ENCODE measurements around the gene CNFN.

Gene CNFN

GRCh38 chr19:42400404-42400803, 10.3 kb upstream of the CNFN start:
- Histone ChIP-seq H3K9me3 (ENCODE audit: severe bottlenecking) (no peaks in the 10 kb centered on the region), H3K36me3 (ENCODE audit: low read depth) (no peaks in the 10 kb centered on the region; the same call in 1 of the 2 replicates), H3K27me3 (ENCODE audit: insufficient read depth, poor library complexity, severe bottlenecking) (no peaks in the 10 kb centered on the region), H3K4me1 (ENCODE audit: insufficient read depth, poor library complexity, severe bottlenecking) (peaks cover 4% of the 10 kb centered on the region), H3K27ac (ENCODE audit: poor library complexity, severe bottlenecking) (no peak overlapping the region), H3K4me3 (ENCODE audit: severe bottlenecking) (no peak overlapping the region)
- ATAC-seq (ENCODE audit: low read depth) (no peak), DNase-seq (ENCODE audit: low spot score) (no peak)
- no peak for TF ChIP-seq CTCF (IDR thresholded peaks at IDR 0.05; ENCODE audit: poor library complexity, severe bottlenecking)

GRCh38 chr19:42397263-42398166, 7.4 kb upstream of the CNFN start:
- peak overlapping the region; percentile 46 for H3K4me3 ChIP-seq (ENCODE audit: severe bottlenecking)
- H3K4me1 ChIP-seq (ENCODE audit: insufficient read depth, poor library complexity, severe bottlenecking): peaks cover 4% of the 10 kb centered on the region
- no peak for DNase-seq (ENCODE audit: low spot score)
- peak overlapping the region; percentile 72 for H3K27ac ChIP-seq (ENCODE audit: poor library complexity, severe bottlenecking)
- no peaks in the 10 kb centered on the region for H3K27me3 ChIP-seq (ENCODE audit: insufficient read depth, poor library complexity, severe bottlenecking)
- TF ChIP-seq CTCF (IDR thresholded peaks at IDR 0.05; ENCODE audit: poor library complexity, severe bottlenecking): no peak
- no peaks in the 10 kb centered on the region for H3K36me3 ChIP-seq (ENCODE audit: low read depth)
- H3K9me3 ChIP-seq (ENCODE audit: severe bottlenecking): no peaks in the 10 kb centered on the region
- ATAC-seq (ENCODE audit: low read depth): no peak; the same call in 2 of the 3 replicates

DNA sequence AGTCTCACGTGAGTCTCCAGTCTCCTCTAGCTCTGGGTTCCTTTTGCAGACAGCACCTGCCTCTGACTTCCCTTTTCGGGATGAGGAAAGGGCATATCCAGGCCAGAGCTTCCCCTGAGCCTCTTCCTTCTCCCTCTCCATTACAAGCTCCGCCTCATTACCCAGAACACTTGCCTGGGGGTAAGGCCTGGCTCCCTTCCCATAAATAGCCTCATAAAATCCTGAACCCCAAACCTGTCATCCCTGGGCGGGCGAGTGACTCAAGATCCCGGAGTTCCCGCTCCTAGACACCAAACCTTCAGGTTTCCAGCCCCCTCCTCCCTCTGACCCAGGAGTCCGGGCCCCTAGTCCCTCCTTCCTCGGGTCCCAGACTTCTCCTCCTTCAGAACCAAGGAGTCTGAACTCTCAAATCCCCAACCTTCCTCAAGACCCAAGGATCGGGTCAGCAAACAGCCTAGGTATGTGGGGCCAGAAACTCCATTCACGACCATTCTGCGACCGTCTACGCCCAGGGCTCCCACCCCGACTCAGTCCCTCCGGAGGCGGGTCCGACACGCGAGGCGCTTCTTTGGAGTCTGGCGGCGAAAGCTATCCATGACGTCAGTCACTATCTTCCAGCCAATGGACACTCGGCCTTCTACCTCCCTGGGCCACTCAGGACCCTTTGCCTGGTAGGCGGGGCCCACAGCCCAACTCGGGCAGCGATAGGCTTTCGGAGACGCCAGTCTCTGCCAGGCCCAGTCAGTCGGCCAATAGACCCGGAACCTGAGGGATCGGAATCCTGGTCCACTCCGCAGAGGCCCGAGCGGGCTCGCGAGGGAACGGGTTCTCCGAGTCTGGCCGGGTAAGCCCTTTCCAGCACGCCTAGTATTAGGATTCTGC, 6.5 kb upstream of the CNFN start:
- ATAC-seq (ENCODE audit: low read depth) (peak; percentile 94), DNase-seq (ENCODE audit: low spot score) (peak; percentile 97)
- peaks cover 4% of the 10 kb centered on the region for H3K4me1 ChIP-seq (ENCODE audit: insufficient read depth, poor library complexity, severe bottlenecking)
- H3K4me3 ChIP-seq (ENCODE audit: severe bottlenecking): peak overlapping the region; percentile 46
- H3K27ac ChIP-seq (ENCODE audit: poor library complexity, severe bottlenecking): peak overlapping the region; percentile 72
- no peaks in the 10 kb centered on the region for H3K9me3 ChIP-seq (ENCODE audit: severe bottlenecking)
- H3K36me3 ChIP-seq (ENCODE audit: low read depth): no peaks in the 10 kb centered on the region
- no peak for TF ChIP-seq CTCF (IDR thresholded peaks at IDR 0.05; ENCODE audit: poor library complexity, severe bottlenecking)
- H3K27me3 ChIP-seq (ENCODE audit: insufficient read depth, poor library complexity, severe bottlenecking): no peaks in the 10 kb centered on the region

DNA sequence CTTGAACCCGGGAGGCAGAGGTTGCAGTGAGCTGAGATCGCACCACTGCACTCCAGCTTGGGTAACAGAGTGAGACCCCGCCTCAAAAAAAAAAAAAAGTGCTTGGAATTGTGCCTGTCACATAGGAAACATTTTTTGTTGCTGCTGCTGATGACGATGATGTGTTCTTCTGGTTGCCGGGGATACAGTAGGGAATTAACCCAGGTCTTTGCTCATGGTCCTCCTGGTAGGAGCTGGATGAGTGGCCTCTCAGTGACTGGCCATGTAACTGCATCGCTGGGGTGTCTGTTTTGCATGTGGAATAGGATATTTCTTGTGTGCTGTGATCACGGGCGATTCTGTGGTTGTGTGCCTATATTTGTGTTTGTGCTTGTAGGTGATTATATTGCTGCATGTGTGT, 4.7 kb upstream of the CNFN start:
- no peak for TF ChIP-seq CTCF (IDR thresholded peaks at IDR 0.05; ENCODE audit: poor library complexity, severe bottlenecking)
- Histone ChIP-seq H3K4me3 (ENCODE audit: severe bottlenecking) (no peak overlapping the region), H3K27ac (ENCODE audit: poor library complexity, severe bottlenecking) (no peak overlapping the region), H3K36me3 (ENCODE audit: low read depth) (no peaks in the 10 kb centered on the region), H3K27me3 (ENCODE audit: insufficient read depth, poor library complexity, severe bottlenecking) (peaks cover 4% of the 10 kb centered on the region), H3K9me3 (ENCODE audit: severe bottlenecking) (no peaks in the 10 kb centered on the region), H3K4me1 (ENCODE audit: insufficient read depth, poor library complexity, severe bottlenecking) (peaks cover 4% of the 10 kb centered on the region)
- ATAC-seq (ENCODE audit: low read depth) (no peak), DNase-seq (ENCODE audit: low spot score) (no peak)

Data from RWPE2 (cell line).